AG10803 (cell line): ENCODE results near the gene OR51B5.

ENCODE experiments used
- DNase-seq: peaks from one replicate; pipeline ENCODE4 v3.0.0; 2010; ENCODE audit warnings: low read depth
- H3K4me3 ChIP-seq: 2 replicates; pipeline ENCODE4 v1.5.1; 2011; ENCODE audit warnings: mild to moderate bottlenecking, low read length, control low read depth
- CTCF ChIP-seq: conservative IDR thresholded peaks from 2 replicates; pipeline ENCODE4 v1.5.1; 2011; ENCODE audit warnings: mild to moderate bottlenecking, low read length, control low read depth, inconsistent platforms

The OR51B5 gene

GRCh38 chr11:5343474-5344335 is at the start of gene OR51B5:
OR51B5 (minus strand) TSS chr11:5343524; CDS start chr11:5343524, 0 bp downstream.
- TF ChIP-seq CTCF, result no peak
- H3K4me3 ChIP-seq, result no peak within 1 kb of the TSS
- no peak for DNase-seq

GRCh38 chr11:5390210-5390609 is 46.9 kb upstream of the OR51B5 start:
- DNase-seq, result no peak
- no peak overlapping the region for H3K4me3 ChIP-seq
- no peak; the same call in 1 of the 2 replicates for TF ChIP-seq CTCF

- TF ChIP-seq CTCF, result no peak
- H3K4me3 ChIP-seq, result no peak overlapping the region
Observed at GRCh38 chr11:5384335-5384734, 41.0 kb upstream of the OR51B5 start.

GRCh38 chr11:5383576-5383975 is 40.3 kb upstream of the OR51B5 start, which contains the start of gene OR51M1:
OR51M1 (plus strand) TSS chr11:5383812; CDS start chr11:5389399, 5,587 bp downstream.
- no peak within 1 kb of the TSS for H3K4me3 ChIP-seq
- no peak for DNase-seq
- TF ChIP-seq CTCF, result no peak

More at GRCh38 chr11:5384335-5384734, 41.0 kb upstream of the OR51B5 start:
- DNase-seq, result no peak

- DNase-seq, result peak; percentile 73
- TF ChIP-seq CTCF, result peak; percentile 95
- H3K4me3 ChIP-seq, result no peak overlapping the region
Observed at GRCh38 chr11:5380740-5381342, 37.5 kb upstream of the OR51B5 start.

- TF ChIP-seq CTCF, result peak; percentile 77
- H3K4me3 ChIP-seq, result no peak overlapping the region
- peak; percentile 64 for DNase-seq
Observed at GRCh38 chr11:5369789-5370188, 26.5 kb upstream of the OR51B5 start.
